NCI-H82 treated with DMSO at 0.1 percent for 48 hours (cell line): Measurements from ENCODE around the gene MRNIP.

Experiments
- DNase-seq: peaks from one replicate; lab custom pipeline; 2025; ENCODE audit not compliant: unreplicated experiment; lab: John Stamatoyannopoulos, UW

MRNIP gene

GRCh38 chr5:179822444-179822990 lies 36.1 kb downstream of the MRNIP start:
- DNase-seq: no peak

- DNase-seq: no peak
These were observed 36.6 kb downstream of the MRNIP start for GRCh38 chr5:179822059-179822432.

- DNase-seq: peak; percentile 43
These were observed 37.1 kb downstream of the MRNIP start for GRCh38 chr5:179821298-179822058.

- peak; percentile 2 for DNase-seq
These were observed 37.9 kb downstream of the MRNIP start, which contains the start of gene SQSTM1 for GRCh38 chr5:179820483-179821297. TSS of gene SQSTM1 (plus strand) at chr5:179820905. CDS start at chr5:179820937, 32 bp downstream.

- DNase-seq: no peak
These were observed 38.5 kb downstream of the MRNIP start for GRCh38 chr5:179820127-179820482.

GRCh38 chr5:179819296-179820126 lies 39.1 kb downstream of the MRNIP start:
- no peak for DNase-seq

GRCh38 chr5:179818746-179819295 lies 39.8 kb downstream of the MRNIP start:
- DNase-seq: no peak

- no peak for DNase-seq
These were observed 40.5 kb downstream of the MRNIP start for GRCh38 chr5:179817890-179818745.

- DNase-seq: no peak
These were observed 41.2 kb downstream of the MRNIP start for GRCh38 chr5:179817470-179817840.

GRCh38 chr5:179816796-179817469 lies 41.7 kb downstream of the MRNIP start:
- no peak for DNase-seq

GRCh38 chr5:179816401-179816795 lies 42.2 kb downstream of the MRNIP start:
- no peak for DNase-seq

- DNase-seq: no peak
These were observed 42.9 kb downstream of the MRNIP start for GRCh38 chr5:179815491-179816249.

- DNase-seq: no peak
These were observed 44.5 kb downstream of the MRNIP start for GRCh38 chr5:179814090-179814489.

GRCh38 chr5:179812997-179813607 lies 45.5 kb downstream of the MRNIP start:
- no peak for DNase-seq

GRCh38 chr5:179812135-179812825 lies 46.3 kb downstream of the MRNIP start:
- no peak for DNase-seq

- no peak for DNase-seq
These were observed 52.2 kb downstream of the MRNIP start, which contains the start of gene MGAT4B for GRCh38 chr5:179806250-179807048. TSS of gene MGAT4B (minus strand) at chr5:179806866. CDS start at chr5:179806583, 283 bp downstream.
